IPS-NIHi7 (cell line): ENCODE results near the gene FAM241B.

Source experiments
- DNase-seq: peaks from one replicate; pipeline ENCODE4 v3.0.0; 2012; ENCODE audit warnings: mixed read lengths; ENCODE audit errors: extremely low spot score

The FAM241B gene

DNA sequence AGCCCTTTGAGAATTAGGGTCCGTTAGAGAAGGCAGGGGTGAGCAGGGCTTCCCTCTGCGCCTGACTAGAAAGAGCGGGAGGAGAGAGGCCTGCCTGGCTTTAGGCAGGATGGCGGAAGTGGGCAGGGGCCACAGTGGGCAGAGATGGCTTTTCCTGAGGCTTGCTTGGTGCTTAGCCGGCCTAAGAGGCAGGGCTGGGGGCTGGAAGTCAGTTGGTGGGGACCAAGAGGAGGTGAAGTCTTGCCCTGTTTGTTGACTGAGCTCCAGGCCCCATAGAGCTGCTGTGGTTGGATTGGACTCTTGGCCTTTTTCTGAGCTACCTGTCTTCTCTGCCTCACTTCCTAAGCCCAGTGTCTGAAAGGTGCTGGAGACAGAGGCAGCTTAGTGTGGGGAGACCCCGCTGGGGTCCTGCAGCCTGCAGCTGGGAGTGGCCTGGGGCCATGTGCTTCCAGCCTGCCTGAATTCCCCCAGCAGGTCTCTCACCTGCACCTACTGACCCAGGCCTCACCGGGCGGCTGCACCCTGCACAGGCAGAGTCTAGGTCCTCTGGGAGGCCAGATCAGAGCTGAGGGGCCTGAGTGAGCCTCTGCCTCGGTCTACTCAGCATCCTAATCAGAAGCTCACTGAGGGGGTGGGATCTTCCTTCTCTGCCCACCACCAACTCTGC is 4.8 kb downstream of the FAM241B start:
- no peak for DNase-seq

DNA sequence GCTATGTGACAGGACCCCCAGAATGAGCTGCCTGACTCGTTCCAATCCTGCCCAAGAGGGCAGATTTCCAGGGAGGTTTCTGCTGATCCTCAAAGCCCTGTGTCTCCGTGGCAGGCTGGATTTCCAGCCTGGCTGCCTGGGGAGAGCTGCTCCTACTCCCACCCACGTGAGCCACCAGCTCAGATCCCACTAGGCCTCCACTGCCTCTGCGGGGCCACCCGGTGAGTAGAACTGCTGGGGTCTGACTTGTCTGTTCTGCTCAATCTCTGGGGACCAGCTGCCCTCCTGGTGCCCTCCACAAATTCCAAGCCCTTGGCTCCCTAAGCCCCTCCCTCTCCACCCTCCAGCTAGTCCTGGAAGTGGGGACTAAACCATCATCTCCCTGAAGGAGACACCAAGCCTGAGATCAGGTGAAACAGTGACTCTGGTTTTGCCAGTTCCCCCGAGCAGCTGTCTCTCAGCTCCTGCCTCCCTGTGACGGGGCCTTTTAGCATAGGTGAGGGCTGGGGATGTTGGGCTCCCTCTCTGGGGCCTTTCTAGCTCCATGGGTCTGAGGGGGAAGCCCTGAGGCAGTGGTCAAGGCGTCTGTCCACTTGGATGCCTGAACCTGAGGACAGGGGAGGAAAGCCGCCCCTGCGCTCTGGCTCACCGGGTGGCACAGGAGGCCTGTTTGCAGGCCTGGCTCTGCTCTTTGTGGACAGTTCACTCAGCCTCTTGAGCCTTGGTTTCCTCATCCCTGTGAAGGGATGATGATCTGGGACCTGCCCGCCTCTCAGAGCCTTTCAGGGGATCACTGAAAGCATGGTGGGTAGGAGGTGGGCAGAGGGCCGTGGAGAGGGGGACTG is 5.6 kb downstream of the FAM241B start:
- DNase-seq = no peak

DNA sequence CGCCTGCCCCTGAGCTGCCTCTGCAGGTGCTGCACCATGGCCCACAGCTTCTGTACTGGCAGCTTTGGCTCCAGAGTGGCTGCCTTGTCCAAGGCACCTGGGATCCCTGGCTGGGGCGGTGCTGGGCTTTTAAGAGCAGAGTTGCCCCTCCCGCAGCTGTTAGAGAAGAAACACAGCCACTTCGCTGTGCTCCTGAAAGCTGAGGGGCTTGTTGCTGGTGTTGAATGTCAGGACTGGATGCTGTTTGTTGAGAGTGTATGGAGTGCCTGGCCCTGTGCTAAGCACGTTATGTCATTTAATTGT is 6.2 kb downstream of the FAM241B start:
- no peak for DNase-seq

DNA sequence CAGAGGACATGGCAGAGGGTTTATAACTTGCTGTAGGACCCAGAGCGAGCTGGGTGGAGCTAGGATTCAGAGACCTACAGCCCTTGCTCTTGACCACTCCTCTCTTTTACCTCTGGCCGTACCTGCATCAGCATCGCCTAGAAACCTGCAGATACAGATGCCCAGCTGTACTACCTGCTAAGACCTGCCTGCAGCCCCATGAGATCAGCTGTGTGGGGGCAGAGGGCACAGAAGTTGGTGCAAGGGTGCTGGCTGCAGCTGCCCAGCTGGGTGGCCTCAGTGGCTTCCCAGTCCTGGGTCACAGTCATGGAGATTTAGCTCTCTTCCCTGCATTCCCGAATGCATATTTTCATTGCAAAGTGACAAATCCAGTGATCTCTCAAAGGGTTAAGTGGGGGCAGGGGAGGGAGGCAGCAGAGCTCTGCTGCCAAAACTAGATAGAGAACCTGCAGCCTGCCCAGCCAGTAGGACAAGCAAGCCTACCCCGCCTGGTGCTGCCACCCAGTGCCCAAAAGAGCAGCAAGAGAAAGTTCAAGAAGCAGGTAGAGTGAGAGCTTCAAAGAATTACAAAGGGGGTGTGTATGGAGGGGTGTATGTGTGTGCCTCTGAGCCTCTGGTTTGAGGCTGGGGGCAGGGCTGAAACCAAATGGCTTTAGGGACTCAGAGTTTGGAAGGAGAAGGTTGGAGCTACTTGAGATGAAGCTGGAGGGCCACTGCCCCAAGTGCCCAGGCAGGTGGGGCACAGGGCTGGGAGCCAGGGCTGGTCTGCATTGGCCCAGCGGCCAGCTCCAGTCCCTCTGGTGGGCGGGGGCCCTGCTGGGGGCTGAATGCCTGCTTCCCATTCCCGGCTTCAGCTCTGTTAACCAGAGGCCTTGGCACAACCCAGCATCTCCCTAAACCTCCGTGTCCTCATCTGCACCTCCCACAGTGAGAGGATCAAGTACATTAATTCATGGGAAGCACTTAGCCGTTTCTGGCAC is 6.9 kb downstream of the FAM241B start:
- DNase-seq = peak; percentile 65

DNA sequence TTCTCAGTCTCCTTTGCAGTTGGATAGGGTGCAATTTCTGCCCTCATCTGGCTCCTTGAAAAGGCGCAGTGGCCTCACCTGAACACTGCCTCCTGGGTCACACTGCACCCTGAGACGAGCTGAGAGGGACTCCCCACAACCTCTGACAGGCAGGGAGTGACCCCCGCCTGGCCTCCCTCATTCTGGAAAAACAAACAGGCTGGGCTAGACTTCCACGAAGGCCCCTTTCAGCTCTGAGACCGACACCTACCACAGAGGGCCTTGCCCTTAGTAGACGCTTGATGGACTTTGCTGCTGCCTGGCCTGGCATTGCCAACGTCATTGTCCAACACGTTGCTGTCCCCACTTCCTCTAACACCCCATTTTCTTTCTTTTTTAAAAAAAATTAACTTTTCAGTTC is 8.6 kb downstream of the FAM241B start:
- DNase-seq = no peak

DNA sequence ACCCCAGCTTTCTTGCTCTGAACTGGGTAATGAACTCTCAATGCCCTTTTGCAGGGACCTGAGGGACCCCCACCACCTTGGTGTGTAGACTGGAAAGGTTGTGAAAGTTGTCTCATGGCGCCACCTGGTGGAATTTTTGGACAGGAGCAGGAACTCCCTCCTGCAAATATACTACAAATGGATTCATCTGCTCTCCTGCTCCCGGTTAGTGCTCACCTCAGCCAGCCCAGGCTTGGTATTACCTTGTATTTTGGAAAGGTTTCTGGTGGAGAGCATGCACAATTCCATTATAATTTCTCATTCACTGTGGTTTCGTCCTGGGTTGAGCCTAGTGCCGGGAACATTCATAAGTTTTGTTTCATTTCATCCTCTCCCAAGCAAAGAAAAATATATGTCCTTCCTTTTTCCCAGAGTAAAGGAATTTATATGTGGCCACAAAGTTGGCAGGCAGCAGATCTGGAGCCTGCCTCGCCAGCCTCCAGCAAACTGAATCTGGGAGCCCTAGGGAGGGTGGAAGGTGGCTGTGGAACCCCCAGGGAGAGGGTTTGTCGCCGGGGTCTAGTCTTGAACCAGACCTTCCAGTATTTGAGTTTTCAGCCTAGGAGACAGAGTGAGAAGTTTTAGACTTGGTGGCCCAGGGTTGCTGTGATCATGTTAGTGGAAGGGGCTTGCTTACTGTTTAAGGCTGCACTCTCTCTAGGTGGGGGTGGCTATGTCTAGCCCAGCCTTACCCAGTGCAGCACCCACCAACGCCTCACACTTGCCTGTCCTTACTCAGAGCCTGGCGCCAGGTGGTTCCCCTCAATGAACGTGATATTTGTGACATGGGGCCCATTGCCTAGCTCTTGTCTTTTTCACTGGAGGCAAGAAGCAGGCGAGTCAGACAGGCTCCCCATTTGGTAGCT is 9.5 kb downstream of the FAM241B start:
- DNase-seq = peak; percentile 80

DNA sequence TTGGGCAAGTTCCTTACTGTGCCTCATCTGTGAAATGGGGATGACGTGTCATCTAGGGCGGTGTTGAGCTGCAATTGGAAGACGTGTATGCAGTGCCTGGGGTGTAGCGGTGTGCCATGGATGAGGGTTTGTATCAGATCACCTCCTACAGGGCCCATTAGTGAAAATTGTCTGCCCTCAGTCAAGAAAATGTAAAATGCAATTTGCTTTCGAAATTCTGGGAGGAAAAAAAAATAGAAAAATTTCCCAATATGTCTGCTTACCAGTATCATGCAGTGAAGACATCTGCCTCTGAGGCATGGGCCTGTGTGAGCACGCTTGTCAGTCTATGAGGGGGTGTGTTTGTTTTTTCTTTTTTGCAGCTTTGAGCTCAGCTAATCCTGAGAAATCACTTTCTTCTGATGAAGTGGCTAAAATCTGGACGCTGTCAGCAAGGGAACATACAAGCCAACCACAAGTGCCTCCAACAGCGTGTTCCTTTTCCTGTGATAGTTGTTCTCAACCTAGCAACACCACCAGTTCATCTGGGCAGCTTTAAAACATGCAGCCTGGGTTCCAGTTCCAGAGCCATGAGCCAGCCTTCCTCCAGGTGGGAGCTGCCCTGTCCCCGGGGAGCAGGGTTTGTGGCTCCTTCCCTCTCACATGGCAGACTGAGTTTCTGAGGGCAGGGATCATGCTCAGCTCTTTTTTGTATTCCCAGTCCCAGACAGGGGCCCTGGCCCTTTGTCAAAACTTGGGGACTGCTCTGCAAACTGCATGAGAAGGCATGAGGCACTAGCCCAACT is 10.3 kb downstream of the FAM241B start:
- DNase-seq = no peak

DNA sequence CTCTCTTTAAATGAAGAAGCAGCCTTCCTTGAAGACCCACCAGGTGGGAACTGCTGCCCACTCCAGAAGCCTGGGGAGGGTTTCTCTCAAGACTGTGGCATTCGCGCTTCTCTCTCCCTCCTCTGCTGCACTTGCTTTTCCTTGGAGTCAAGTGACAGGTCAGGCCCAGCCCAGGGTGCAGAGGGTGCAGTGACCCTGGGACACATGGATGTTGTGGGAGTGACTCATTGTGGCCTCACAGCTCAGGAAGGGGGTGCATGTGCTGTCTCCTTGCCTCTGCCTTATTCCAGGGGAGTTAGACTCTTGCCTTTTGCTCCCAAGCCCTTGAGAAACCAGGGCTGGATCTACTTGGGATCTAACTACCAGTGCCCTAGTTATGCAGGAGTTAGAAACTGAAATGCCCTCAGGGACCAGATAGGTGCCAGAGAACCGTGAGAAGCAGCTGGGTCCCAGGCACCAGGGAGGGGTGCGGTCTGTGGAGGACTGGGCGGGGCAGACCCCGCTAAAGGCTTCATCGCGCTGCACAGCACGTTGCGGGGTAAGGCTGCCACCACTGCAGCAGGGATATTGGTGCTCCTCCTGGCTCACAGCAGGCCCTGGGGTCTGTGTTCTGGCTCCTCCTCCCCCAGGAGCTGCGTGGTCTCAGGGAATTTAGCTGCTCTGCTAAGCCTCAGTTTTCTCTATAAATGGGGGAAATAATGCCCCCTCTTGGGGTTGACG is 11.4 kb downstream of the FAM241B start:
- DNase-seq = no peak

DNA sequence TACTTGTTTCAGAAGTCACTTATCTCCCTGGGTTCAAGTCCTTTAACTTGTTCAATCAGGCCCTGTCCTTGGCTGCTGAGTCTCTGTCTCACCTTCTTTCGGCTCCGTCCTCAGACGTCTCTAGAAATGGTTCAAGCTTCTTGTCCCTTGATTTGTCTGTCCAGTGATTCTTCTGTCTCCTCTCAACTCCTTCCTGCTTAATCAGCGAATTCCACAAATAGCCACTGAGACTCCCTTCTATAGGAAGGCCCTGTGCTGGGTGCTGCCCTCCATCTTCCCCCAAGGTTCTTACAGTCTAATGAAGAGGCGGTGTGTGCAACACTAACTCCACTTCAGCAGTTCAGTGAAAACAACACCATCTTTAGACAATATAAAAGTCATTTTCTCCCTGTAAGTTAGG is 12.7 kb downstream of the FAM241B start:
- no peak for DNase-seq

DNA sequence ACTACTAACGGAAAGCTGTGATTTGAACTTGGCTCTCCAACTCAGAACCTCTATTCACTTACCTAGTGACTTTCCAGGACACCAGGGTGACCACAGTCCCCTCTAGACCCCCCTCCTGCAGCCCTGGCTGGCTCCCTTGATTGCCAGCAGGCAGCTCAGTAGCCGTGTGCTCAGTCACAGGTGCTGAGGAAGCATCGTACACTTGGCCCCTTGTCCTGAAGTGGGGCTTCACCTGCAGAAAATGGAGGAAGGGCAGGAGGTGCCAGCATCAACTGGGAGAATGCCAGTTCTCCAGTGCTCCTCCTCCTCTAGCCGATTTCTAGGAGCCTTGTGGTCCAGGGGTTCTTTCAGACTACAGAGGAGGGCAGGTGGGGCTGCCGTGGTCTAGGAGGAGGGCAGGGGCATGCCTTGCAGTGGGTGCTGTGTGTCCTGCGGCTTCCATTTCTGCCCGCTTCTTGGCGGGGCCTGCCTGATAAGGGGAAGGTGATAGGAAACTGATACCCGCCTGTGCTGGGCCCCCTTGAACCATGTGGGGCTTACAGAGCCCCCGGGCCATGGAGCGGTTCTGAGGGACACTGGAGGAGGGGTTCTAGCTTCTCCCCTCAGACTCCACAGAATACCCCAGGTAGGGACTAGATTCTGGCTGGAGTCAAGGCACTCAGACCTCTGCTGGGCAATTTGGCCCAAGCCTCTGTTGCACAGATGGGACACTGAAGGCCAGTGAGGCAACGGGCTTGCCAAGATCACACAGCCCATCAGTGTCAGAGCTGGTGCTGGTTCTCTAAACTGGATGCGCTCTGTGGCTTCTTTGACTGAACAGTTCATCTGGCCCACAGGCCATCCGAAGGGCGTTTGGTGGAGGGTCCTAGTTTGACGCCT is 14.0 kb downstream of the FAM241B start:
- no peak for DNase-seq

DNA sequence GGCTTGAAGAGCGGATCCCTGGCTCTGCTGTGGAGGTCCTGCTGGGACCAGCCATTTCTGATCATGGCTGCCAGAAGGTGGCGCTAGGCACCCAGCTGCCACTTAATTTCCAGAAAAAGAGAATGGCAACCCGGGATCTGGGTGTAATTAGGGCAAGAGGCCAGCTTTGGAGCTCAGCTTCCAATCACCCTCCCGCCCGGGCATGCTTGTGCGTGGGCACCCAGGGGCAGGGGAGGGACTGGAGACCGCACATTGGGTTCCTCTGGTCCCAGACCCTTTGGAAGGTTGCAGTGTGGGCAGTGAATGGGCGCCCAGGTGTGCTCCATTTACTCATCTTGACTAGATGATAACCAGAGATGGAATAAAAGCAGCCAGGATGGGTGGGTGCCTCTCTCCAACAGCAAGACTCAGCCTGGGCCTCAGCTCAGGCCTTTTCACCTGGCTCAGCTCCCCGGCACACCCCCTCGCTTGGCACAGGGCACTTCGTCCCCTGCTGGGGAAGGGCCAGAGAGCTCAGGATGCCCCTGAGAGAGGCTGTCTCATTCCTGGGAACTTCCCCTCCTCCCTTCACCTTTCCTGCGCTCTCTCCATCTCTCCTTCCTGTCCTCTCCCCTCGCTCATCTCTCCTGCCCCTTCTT is 14.7 kb downstream of the FAM241B start:
- peak; percentile 88 for DNase-seq

DNA sequence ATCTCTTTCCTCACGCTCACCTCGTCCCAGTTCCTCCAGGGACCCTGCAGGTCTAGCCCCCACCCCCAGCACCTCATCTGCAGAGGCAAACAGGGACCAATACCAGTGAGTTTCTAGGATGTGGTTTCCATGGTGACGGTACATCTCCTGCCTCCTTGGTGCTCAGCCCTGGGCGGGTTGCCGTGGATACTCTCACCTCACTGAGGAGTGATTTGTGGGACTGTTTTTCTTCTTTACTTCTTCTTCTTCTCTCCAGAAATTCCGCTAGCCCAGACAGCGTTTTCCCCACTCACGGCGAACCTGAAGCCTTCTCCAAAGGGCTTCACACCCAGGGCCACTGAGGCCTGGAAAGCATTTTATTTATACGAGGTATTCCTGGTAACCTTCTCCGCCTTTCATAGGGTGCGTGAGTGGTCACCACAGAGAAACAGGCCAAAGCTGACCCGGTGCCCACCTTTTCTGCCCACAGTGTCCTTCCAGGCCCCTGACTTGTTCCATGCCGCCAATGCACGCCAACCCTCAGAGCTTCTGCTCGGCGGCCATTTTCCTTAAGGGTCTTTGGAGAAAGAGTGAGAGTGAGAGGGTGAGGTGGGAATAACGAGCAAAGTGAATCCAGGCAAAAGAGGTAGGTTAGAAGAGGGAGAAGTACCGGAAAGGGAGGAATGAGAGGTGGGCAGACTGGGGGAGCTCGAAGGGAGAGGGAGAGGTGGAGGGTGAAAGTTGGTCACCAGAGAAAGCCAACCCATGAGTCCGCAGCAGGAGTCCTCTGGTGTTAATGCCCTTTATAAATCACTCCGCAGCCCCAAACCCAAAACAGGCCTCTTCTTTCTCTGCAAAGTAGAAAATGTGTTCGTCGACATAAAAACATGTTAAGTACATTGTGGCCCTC is 15.5 kb downstream of the FAM241B start:
- DNase-seq = no peak

DNA sequence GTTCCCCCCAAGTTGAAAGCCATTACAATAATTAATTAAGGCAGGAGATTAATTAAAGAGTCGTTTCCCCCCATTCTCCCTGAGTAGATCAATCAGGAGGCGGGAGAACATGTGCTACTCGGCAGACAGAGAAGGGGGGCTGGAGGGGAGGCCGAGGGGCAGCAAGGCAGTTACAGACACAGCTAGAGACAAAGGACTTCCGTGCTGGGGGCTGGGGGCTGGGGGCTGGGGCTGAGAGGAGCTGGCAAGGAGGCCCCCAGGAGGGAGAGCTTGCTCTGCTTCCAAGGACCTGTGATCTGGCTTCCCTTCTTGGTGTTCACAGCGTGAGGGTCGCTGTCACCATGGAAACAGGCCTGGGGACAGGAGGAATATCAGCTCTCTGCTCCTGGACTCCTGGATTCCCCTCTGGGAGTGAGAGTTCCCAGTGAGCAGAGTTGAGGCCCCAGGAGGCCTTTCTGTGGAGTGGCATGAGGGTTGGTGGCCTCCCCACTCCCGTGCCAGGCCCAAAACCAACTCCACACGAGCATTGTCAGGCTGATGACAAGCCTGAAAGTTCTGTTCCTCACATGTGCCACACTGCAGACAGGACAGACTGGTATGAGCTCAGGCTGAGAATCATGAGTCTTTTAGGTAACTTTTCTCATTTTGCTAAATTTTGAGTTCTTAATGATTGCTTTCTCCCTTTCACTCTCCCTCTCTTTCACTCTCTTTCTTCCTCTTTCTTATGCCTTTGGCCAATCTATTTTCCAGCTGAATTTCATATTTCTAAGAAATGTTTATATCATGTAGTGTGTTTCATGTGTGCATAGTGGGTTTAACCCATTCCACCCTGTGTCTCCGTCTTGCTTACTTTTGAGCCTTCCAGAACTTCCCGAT is 16.4 kb downstream of the FAM241B start:
- DNase-seq = peak; percentile 50

DNA sequence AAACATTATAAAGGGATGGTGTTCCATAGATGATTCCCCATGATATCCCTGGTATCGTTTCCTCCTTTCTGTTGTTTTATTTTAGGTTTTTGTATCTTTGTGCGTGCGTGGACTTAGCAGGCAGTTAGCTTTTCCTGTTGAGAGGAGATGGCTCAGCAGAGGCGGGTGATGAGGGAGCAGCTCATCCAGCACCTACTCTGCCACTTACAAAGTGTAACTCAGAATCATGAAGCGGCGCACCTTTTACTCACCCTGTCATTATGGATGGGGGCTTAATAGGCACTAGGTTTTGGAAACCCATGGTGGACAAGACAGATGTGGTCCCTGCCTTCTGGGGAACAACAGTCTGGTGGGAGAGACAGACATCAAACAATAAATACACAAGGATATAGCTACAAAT is 17.1 kb downstream of the FAM241B start:
- no peak for DNase-seq

DNA sequence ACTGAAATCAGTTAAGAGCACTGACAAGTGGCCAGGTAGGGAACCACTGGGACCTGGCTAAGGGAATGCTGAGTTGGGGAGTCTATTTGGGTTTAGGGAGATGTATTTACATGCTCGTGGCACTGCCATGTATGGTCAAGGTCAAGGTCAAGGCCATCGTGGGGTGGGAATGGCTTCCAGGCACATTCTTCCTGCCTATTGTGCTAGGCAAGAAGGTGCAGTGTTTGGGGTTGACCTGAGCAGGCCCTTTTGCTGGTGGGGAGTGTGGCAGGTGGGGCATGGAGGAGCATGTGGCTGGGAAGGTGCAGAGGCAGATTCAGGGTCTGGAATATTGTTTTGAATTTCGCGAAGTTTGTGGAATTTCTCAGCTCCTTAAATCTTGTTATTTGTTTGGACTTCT is 17.8 kb downstream of the FAM241B start:
- no peak for DNase-seq

DNA sequence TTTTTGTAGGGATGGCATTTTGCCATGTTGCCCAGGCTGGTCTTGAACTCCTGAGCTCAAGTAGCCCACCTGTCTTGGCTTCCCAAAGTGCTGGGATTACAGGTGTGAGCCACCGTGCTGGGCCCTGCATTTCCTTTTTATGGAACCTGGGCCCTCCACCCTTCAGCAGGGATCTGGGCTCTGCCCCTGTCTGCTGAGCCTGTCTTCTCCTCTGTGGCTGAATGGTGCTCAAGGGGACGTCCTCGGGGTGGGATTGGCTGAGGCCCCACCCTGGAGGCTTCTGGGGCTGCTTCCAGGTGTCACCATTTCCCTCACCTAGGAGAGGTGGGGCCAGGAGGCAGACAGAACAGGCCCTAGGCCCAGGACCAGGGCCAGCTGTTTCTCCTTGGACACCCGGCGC is 18.4 kb downstream of the FAM241B start:
- no peak for DNase-seq
